Measurements from ENCODE around the gene FASLG.

Gene FASLG

GRCh38 chr1:172708452-172708851 is 49.5 kb downstream of the FASLG start:
- DNase-seq = peak; percentile 51
- Histone ChIP-seq H3K79me2 (ENCODE audit: insufficient read depth, low read length) (no peaks in the 10 kb centered on the region), H3K4me3 (ENCODE audit: low read depth in 1 of 2, low read length in 2 of 2) (peak overlapping the region in 1 of 2 experiments; percentile 2; a peak in 1 of 4 replicates), H3K4me2 (ENCODE audit: insufficient read depth, low read length) (peak overlapping the region; percentile 47), H3K9ac (ENCODE audit: low read depth, low read length) (no peak overlapping the region), H3K27me3 (ENCODE audit: insufficient read depth, low read length, poor library complexity) (no peaks in the 10 kb centered on the region), H3K36me3 (ENCODE audit: insufficient read depth, low read length) (no peaks in the 10 kb centered on the region), H3K4me1 (ENCODE audit: insufficient read depth, low read length) (peaks cover 37% of the 10 kb centered on the region), H2AFZ (ENCODE audit: low read depth, low read length) (no peak overlapping the region), H3K9me3 (ENCODE audit: insufficient read depth, low read length, severe bottlenecking) (no peaks in the 10 kb centered on the region), H3K27ac (ENCODE audit: low read length) (no peak overlapping the region), H4K20me1 (ENCODE audit: insufficient read depth, low read length) (no peaks in the 10 kb centered on the region)
- ATAC-seq (ENCODE audit: insufficient read depth, low read depth) = peak; percentile 88
- TF ChIP-seq CTCF (IDR thresholded peaks at IDR 0.05; ENCODE audit: borderline replicate concordance, extremely low read depth, low read length, poor library complexity, severe bottlenecking) = no peak
- no peak for TF ChIP-seq EZH2 (IDR thresholded peaks at IDR 0.05; ENCODE audit: borderline replicate concordance, low read depth, low read length, severe bottlenecking)

DNA sequence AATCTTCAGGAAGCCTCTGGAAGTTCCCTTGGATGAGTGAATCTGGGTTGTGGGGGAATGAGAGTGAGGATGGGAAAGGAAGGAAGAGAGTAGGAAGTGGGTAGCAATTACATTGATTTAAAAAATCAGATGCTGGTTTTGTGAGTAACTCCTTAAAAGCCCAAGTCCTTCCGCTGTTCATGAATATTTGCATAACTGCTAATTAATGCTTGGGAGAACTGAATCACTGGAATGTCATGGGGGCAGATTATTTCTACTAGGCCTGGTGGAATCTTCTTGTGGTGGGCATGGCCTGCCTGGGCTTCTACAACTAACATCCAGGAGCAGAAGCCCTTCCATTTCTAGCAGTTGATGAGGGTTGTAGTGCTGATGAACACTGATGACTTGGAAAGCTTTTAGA is 52.7 kb downstream of the FASLG start:
- Histone ChIP-seq H3K9me3 (ENCODE audit: insufficient read depth, low read length, severe bottlenecking) (no peaks in the 10 kb centered on the region), H3K4me2 (ENCODE audit: insufficient read depth, low read length) (no peak overlapping the region), H3K9ac (ENCODE audit: low read depth, low read length) (no peak overlapping the region), H3K27me3 (ENCODE audit: insufficient read depth, low read length, poor library complexity) (no peaks in the 10 kb centered on the region), H4K20me1 (ENCODE audit: insufficient read depth, low read length) (no peaks in the 10 kb centered on the region), H3K27ac (ENCODE audit: low read length) (no peak overlapping the region), H3K4me1 (ENCODE audit: insufficient read depth, low read length) (peaks cover 22% of the 10 kb centered on the region), H3K4me3 (ENCODE audit: low read depth in 1 of 2, low read length in 2 of 2) (no peak overlapping the region), H3K36me3 (ENCODE audit: insufficient read depth, low read length) (no peaks in the 10 kb centered on the region), H2AFZ (ENCODE audit: low read depth, low read length) (no peak overlapping the region), H3K79me2 (ENCODE audit: insufficient read depth, low read length) (no peaks in the 10 kb centered on the region)
- no peak for ATAC-seq (ENCODE audit: insufficient read depth, low read depth)
- no peak for DNase-seq
- TF ChIP-seq CTCF (IDR thresholded peaks at IDR 0.05; ENCODE audit: borderline replicate concordance, extremely low read depth, low read length, poor library complexity, severe bottlenecking) (no peak), EZH2 (IDR thresholded peaks at IDR 0.05; ENCODE audit: borderline replicate concordance, low read depth, low read length, severe bottlenecking) (no peak)

GRCh38 chr1:172713466-172713865 is 54.6 kb downstream of the FASLG start:
- Histone ChIP-seq H3K27me3 (ENCODE audit: insufficient read depth, low read length, poor library complexity) (no peaks in the 10 kb centered on the region), H3K4me1 (ENCODE audit: insufficient read depth, low read length) (peaks cover 18% of the 10 kb centered on the region), H3K4me3 (ENCODE audit: low read depth in 1 of 2, low read length in 2 of 2) (no peak overlapping the region), H3K36me3 (ENCODE audit: insufficient read depth, low read length) (no peaks in the 10 kb centered on the region), H3K4me2 (ENCODE audit: insufficient read depth, low read length) (no peak overlapping the region), H2AFZ (ENCODE audit: low read depth, low read length) (no peak overlapping the region), H3K9me3 (ENCODE audit: insufficient read depth, low read length, severe bottlenecking) (no peaks in the 10 kb centered on the region), H3K79me2 (ENCODE audit: insufficient read depth, low read length) (no peaks in the 10 kb centered on the region), H3K27ac (ENCODE audit: low read length) (no peak overlapping the region), H4K20me1 (ENCODE audit: insufficient read depth, low read length) (no peaks in the 10 kb centered on the region), H3K9ac (ENCODE audit: low read depth, low read length) (no peak overlapping the region)
- no peak for TF ChIP-seq CTCF (IDR thresholded peaks at IDR 0.05; ENCODE audit: borderline replicate concordance, extremely low read depth, low read length, poor library complexity, severe bottlenecking)
- TF ChIP-seq EZH2 (IDR thresholded peaks at IDR 0.05; ENCODE audit: borderline replicate concordance, low read depth, low read length, severe bottlenecking) = no peak
- no peak for DNase-seq
- no peak for ATAC-seq (ENCODE audit: insufficient read depth, low read depth)
